Loucy (cell line): ENCODE measurements around the gene PDE4C.

Experiments used
- H2AFZ ChIP-seq: fragments of 200-600 bp; sonication (generic); 2 replicates; pipeline ENCODE4 v1.6.0; 2016; ENCODE audit warnings: antibody characterized with exemption, mild to moderate bottlenecking, low read length, moderate library complexity
- H3F3A ChIP-seq: fragments of 200-600 bp; 2 replicates; pipeline ENCODE4 v1.6.0; 2016; ENCODE audit warnings: antibody characterized with exemption, low read depth, mild to moderate bottlenecking
- H3K27me3 ChIP-seq: fragments of 200-600 bp; sonication (generic); 2 replicates; pipeline ENCODE4 v1.6.1; 2014; ENCODE audit warnings: low read length, mild to moderate bottlenecking; ENCODE audit not compliant: insufficient read depth, poor library complexity, severe bottlenecking
- H3K36me3 ChIP-seq: fragments of 200-600 bp; sonication (generic); 2 replicates; pipeline ENCODE4 v1.6.1; 2016; ENCODE audit warnings: low read length; ENCODE audit not compliant: insufficient read depth
- H3K4me1 ChIP-seq: fragments of 200-600 bp; sonication (generic); 2 replicates; pipeline ENCODE4 v1.5.1; 2014; ENCODE audit warnings: low read length, mild to moderate bottlenecking; ENCODE audit not compliant: insufficient read depth, poor library complexity, severe bottlenecking
- H3K4me2 ChIP-seq: fragments of 200-600 bp; sonication (generic); 2 replicates; pipeline ENCODE4 v1.6.0; 2014; ENCODE audit warnings: antibody characterized with exemption, low read length, low read depth, mild to moderate bottlenecking; ENCODE audit not compliant: poor library complexity, severe bottlenecking
- H3K4me3 ChIP-seq: fragments of 200-600 bp; sonication (generic); 2 replicates; pipeline ENCODE4 v1.5.1; 2014; ENCODE audit warnings: low read length, mild to moderate bottlenecking, mixed read lengths; ENCODE audit not compliant: poor library complexity, severe bottlenecking
- H3K79me2 ChIP-seq: fragments of 200-600 bp; sonication (generic); 2 replicates; pipeline ENCODE4 v1.6.1; 2014; ENCODE audit warnings: low read length; ENCODE audit not compliant: insufficient read depth
- H3K9ac ChIP-seq: fragments of 200-600 bp; sonication (generic); 2 replicates; pipeline ENCODE4 v1.6.0; 2014; ENCODE audit warnings: mild to moderate bottlenecking, low read depth, low read length, moderate library complexity; ENCODE audit not compliant: poor library complexity, severe bottlenecking
- H3K9me2 ChIP-seq: fragments of 200-600 bp; sonication (generic); replicated peaks from 2 replicates; pipeline ENCODE4 v1.6.1; 2016; ENCODE audit warnings: low read depth, low read length, mixed read lengths
- H3K9me3 ChIP-seq: fragments of 200-600 bp; sonication (generic); 2 replicates; pipeline ENCODE4 v1.6.1; 2014; ENCODE audit warnings: mild to moderate bottlenecking, antibody characterized with exemption, low read length, low read depth; ENCODE audit not compliant: insufficient read depth
- H4K20me1 ChIP-seq: fragments of 200-600 bp; sonication (generic); 2 replicates; pipeline ENCODE4 v1.6.0; 2014; ENCODE audit warnings: antibody characterized with exemption, low read length, mild to moderate bottlenecking; ENCODE audit not compliant: insufficient read depth, poor library complexity, severe bottlenecking
- CTCF ChIP-seq: fragments of 200-600 bp; sonication (generic); conservative IDR thresholded peaks from 2 replicates; pipeline ENCODE4 v1.5.1; 2014; ENCODE audit warnings: mild to moderate bottlenecking, antibody characterized with exemption, low read length
- EZH2phosphoT487 ChIP-seq: fragments of 200-600 bp; IDR thresholded peaks from 2 replicates; pipeline ENCODE4 v1.6.1; 2018; ENCODE audit warnings: antibody characterized with exemption, mild to moderate bottlenecking, moderate library complexity, borderline replicate concordance

PDE4C gene

GRCh38 chr19:18183529-18183928 is 42.7 kb downstream of the PDE4C start:
- H3K9me3 ChIP-seq, result no peaks in the 10 kb centered on the region
- no peak overlapping the region for H3K9ac ChIP-seq
- H3K4me1 ChIP-seq, result no peaks in the 10 kb centered on the region
- no peaks in the 10 kb centered on the region for H3K79me2 ChIP-seq
- H2AFZ ChIP-seq, result no peak overlapping the region
- no peaks in the 10 kb centered on the region for H4K20me1 ChIP-seq
- H3F3A ChIP-seq, result no peaks in the 10 kb centered on the region
- H3K4me3 ChIP-seq, result no peak overlapping the region
- no peaks in the 10 kb centered on the region for H3K9me2 ChIP-seq
- no peaks in the 10 kb centered on the region for H3K36me3 ChIP-seq
- TF ChIP-seq EZH2phosphoT487 (no peak), CTCF (no peak)
- no peaks in the 10 kb centered on the region for H3K27me3 ChIP-seq
- H3K4me2 ChIP-seq, result no peak overlapping the region

- no peaks in the 10 kb centered on the region for H4K20me1 ChIP-seq
- no peak overlapping the region for H3K4me2 ChIP-seq
- H2AFZ ChIP-seq, result no peak overlapping the region
- no peak overlapping the region for H3K9ac ChIP-seq
- no peaks in the 10 kb centered on the region for H3K36me3 ChIP-seq
- H3F3A ChIP-seq, result no peaks in the 10 kb centered on the region
- H3K27me3 ChIP-seq, result no peaks in the 10 kb centered on the region
- no peaks in the 10 kb centered on the region for H3K9me2 ChIP-seq
- H3K79me2 ChIP-seq, result no peaks in the 10 kb centered on the region
- H3K4me1 ChIP-seq, result no peaks in the 10 kb centered on the region
- no peak overlapping the region for H3K4me3 ChIP-seq
- no peak for TF ChIP-seq CTCF
- TF ChIP-seq EZH2phosphoT487, result no peak
- no peaks in the 10 kb centered on the region for H3K9me3 ChIP-seq
Measured at GRCh38 chr19:18179957-18180356, 46.3 kb downstream of the PDE4C start.

DNA sequence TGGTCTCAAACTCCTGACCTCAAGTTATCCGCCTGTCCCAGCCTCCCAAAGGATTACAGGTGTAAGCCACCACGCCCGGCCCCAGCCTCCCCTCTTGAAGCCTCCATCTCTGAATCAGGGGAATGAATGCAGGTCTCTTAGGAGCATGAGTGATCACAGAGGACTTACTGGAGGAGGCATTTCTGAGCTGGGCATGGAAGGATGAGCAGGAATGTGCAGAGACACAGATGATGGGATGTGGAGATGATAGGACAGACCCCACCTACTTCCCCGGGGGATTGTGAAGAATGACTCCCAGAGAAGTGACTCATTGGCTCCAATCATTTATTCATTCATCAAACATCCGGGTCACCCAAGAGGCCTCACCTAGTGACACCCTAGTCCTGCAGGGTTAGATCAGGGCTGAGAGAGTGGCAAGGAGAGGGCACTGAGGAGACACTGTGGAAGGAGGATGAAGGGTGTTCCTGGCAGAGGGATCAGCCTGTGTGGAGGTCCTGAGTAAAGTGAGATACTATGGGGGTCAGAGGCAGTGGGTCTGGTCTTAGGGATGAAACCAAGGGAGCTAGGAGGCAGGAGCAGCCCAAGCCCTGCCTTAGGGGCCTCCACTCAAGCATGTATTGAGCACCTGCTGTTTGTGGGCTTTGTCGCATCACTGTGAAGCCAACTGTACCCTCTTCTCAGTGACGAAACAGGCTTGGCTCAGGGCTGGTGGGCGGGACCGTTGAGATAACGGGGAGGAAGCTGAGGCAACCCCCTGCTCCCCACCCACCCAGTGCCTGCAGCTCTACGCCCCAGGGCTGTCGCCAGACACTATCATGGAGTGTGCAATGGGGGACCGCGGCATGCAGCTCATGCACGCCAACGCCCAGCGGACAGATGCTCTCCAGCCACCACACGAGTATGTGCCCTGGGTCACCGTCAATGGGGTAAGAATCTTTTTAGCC is 49.6 kb downstream of the PDE4C start:
- Histone ChIP-seq H3K79me2 (no peaks in the 10 kb centered on the region), H3K4me1 (peaks cover 4% of the 10 kb centered on the region), H3K4me2 (no peak overlapping the region), H4K20me1 (no peaks in the 10 kb centered on the region), H3K9ac (no peak overlapping the region), H3K9me3 (no peaks in the 10 kb centered on the region), H3K36me3 (no peaks in the 10 kb centered on the region), H3F3A (no peaks in the 10 kb centered on the region), H3K4me3 (no peak overlapping the region), H2AFZ (no peak overlapping the region), H3K27me3 (no peaks in the 10 kb centered on the region), H3K9me2 (no peaks in the 10 kb centered on the region)
- TF ChIP-seq CTCF (no peak), EZH2phosphoT487 (no peak)
